ENCODE data around the gene STRA6.

DNA sequence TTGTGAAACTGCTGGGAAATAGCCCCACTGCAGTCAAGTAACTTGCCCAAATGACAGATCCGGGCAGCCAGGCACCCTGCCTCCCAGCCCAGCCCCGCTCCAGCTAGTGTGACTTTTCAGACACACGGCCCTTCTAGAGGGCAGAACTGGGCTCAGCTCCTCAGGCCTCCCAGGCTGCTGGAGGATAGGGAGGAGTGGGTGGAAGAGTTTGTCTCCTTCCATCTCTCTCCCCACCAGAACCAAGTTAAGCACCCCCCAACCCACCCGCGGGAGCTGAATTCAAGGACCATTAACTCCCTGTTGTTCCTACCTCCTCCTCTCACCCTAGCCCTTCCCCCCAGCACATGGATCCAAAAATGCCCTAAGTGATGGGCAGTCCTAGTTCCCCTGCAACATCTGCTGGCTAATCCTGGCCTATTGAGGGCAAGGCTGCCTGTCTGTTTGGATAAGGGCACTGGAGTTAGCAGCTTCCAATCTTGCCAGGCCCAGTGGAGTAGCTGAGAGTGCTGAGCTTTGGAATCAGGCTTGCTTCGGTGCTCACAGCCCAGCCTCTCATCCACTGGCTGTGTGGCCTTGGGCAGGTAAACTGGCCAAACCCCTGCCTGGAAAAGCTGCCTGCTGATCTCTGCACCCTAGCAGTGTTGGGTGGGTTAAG, 36.6 kb upstream of the STRA6 start:
- TF ChIP-seq SUZ12 (IDR thresholded peaks at IDR 0.05; ENCODE audit: extremely low read depth, insufficient read depth, insufficient read length): no peak
- no peak for TF ChIP-seq YY1 (IDR thresholded peaks at IDR 0.05; ENCODE audit: insufficient read depth, insufficient read length)
- TF ChIP-seq ZNF274 (IDR thresholded peaks at IDR 0.05; ENCODE audit: low read depth, low read length): no peak

Data from NT2/D1 (cell line).